GM12878 (cell line): ENCODE results near the gene CLCA2. TPM values are rescaled to one million over a fixed set of nuclear protein-coding genes. Genes with fewer than 3 reads are reported as not detected.

ENCODE experiments used
- ATAC-seq: fragments of 200-7000 bp; cut with Tn5 transposase; 3 replicates; pipeline ENCODE4 v1.9.1; 2020; ENCODE audit warnings: mild to moderate bottlenecking, moderate library complexity
- BruUV-seq: library from RNA; stranded (reverse); fragments of 400-500 nt; replicated peaks from 2 replicates; lab custom pipeline; 2021; lab: Mats Ljungman, UMichigan
- CTCF ChIA-PET: fragments of 300-600 bp; sonication (Branson Sonifier 250); formaldehyde crosslinking; extraction: SDS; loops from one replicate; lab custom pipeline; 2021; ENCODE audit warnings: inconsistent platforms; lab: Yijun Ruan, JAX
- POLR2A ChIA-PET: fragments of 350-600 bp; formaldehyde crosslinking; extraction: SDS; loops from one replicate; lab custom pipeline; 2021; ENCODE audit warnings: inconsistent platforms; lab: Charles Lee
- RAD21 ChIA-PET: fragments of 300-600 bp; sonication (Branson Sonifier 250); formaldehyde crosslinking; loops from one replicate; lab custom pipeline; 2023; ENCODE audit warnings: antibody characterized with exemption; ENCODE audit not compliant: unreplicated experiment; lab: Charles Lee
- SMC1A ChIA-PET: fragments of 300-600 bp; sonication (Branson Sonifier 250); formaldehyde crosslinking; loops from one replicate; lab custom pipeline; 2023; ENCODE audit not compliant: unreplicated experiment, uncharacterized antibody; lab: Charles Lee
- DNase-seq: peaks from one replicate; pipeline ENCODE4 v3.0.0-alpha.2; 2011; ENCODE audit warnings: low read depth, low spot score
- FAIRE-seq: peaks from 3 replicates; lab custom pipeline; 2011; peaks lifted over from hg19 to GRCh38; lab: Jason Lieb, UNC
- H2AFZ ChIP-seq: 2 replicates; pipeline ENCODE4 v1.6.0; 2011; ENCODE audit warnings: low read depth, low read length, control low read depth; ENCODE audit not compliant: control insufficient read depth
- H3K27ac ChIP-seq: 2 replicates; pipeline ENCODE4 v1.5.1; 2011; ENCODE audit warnings: control low read depth; ENCODE audit not compliant: control insufficient read depth, insufficient read depth
- H3K27me3 ChIP-seq, 2 experiments: replicated peaks in 1 of 2; 2 replicates each; pipeline versions ENCODE4 v1.6.0 to v1.6.1; 2011; ENCODE audit warnings: low read length in 1 of 2; ENCODE audit not compliant: control insufficient read depth in 2 of 2, insufficient read depth in 2 of 2
- H3K36me3 ChIP-seq, 2 experiments: 2 replicates each; pipeline ENCODE4 v1.5.1; 2011; ENCODE audit warnings: low read length in 1 of 2; ENCODE audit not compliant: control insufficient read depth in 2 of 2, insufficient read depth in 2 of 2
- H3K4me1 ChIP-seq: 2 replicates; pipeline ENCODE4 v1.6.1; 2011; ENCODE audit warnings: mild to moderate bottlenecking, low read length, moderate library complexity, mixed read lengths; ENCODE audit not compliant: control insufficient read depth, insufficient read depth
- H3K4me2 ChIP-seq: 2 replicates; pipeline ENCODE4 v1.6.0; 2011; ENCODE audit warnings: control low read depth; ENCODE audit not compliant: control insufficient read depth, insufficient read depth
- H3K4me3 ChIP-seq: fragments of 200-600 bp; sonication (generic); 2 replicates; pipeline ENCODE4 v1.5.1; 2016
- H3K79me2 ChIP-seq: 2 replicates; pipeline ENCODE4 v1.6.0; 2011; ENCODE audit warnings: low read length; ENCODE audit not compliant: control insufficient read depth, insufficient read depth
- H3K9ac ChIP-seq: 2 replicates; pipeline ENCODE4 v1.8.0; 2011; ENCODE audit warnings: low read length, control low read depth, mixed read lengths; ENCODE audit not compliant: control insufficient read depth, insufficient read depth
- H3K9me3 ChIP-seq: replicated peaks from 3 replicates; pipeline ENCODE4 v1.5.1; 2011; ENCODE audit warnings: mild to moderate bottlenecking, low read length; ENCODE audit not compliant: control insufficient read depth, insufficient read depth
- H4K20me1 ChIP-seq: 2 replicates; pipeline ENCODE4 v1.6.0; 2011; ENCODE audit not compliant: control insufficient read depth, insufficient read depth
- CHD2 ChIP-seq: IDR thresholded peaks from 2 replicates; pipeline ENCODE4 v1.6.1; 2011; ENCODE audit warnings: low read depth, low read length, improper control_type of control experiment, borderline replicate concordance
- CREB1 ChIP-seq: IDR thresholded peaks from 2 replicates; pipeline ENCODE4 v1.6.1; 2012; ENCODE audit warnings: low read depth, mild to moderate bottlenecking, inconsistent platforms
- E2F4 ChIP-seq: IDR thresholded peaks from 2 replicates; pipeline ENCODE4 v1.6.1; 2012; ENCODE audit warnings: low read depth, low read length, improper control_type of control experiment
- E2F8 ChIP-seq: fragments of 450-650 bp; IDR thresholded peaks from 2 replicates; pipeline ENCODE4 v1.6.1; 2018; ENCODE audit warnings: mild to moderate bottlenecking, low read depth, moderate library complexity; ENCODE audit not compliant: partially characterized antibody
- EED ChIP-seq: sonication (generic); IDR thresholded peaks from 2 replicates; pipeline ENCODE4 v1.6.1; 2016; ENCODE audit warnings: antibody characterized with exemption, low read depth
- ELK1 ChIP-seq: IDR thresholded peaks from 2 replicates; pipeline ENCODE4 v1.6.1; 2012; ENCODE audit warnings: low read depth, low read length, improper control_type of control experiment
- ETV6 ChIP-seq, 2 experiments: fragments of 450-650 bp in 1 of 2; IDR thresholded peaks in 1 of 2; conservative IDR thresholded peaks in 1 of 2; 2 replicates each; pipeline ENCODE4 v1.6.1; 2014; ENCODE audit warnings: antibody characterized with exemption in 1 of 2, borderline replicate concordance in 1 of 2, low read depth in 1 of 2, mild to moderate bottlenecking in 1 of 2, moderate library complexity in 1 of 2
- GABPA ChIP-seq: IDR thresholded peaks from 2 replicates; pipeline ENCODE4 v1.6.1; 2014; ENCODE audit warnings: antibody characterized with exemption, low read depth, mild to moderate bottlenecking, inconsistent platforms
- HDAC6 ChIP-seq: fragments of 200-600 bp; sonication (generic); IDR thresholded peaks from one replicate; pipeline ENCODE4 v1.8.0; 2017; ENCODE audit warnings: antibody characterized with exemption; ENCODE audit not compliant: unreplicated experiment
- KLF5 ChIP-seq: fragments of 450-650 bp; IDR thresholded peaks from 2 replicates; pipeline ENCODE4 v1.6.1; 2014; ENCODE audit warnings: mild to moderate bottlenecking; ENCODE audit not compliant: partially characterized antibody
- LARP7 ChIP-seq: fragments of 450-650 bp; IDR thresholded peaks from 2 replicates; pipeline ENCODE4 v1.6.1; 2017; ENCODE audit warnings: mild to moderate bottlenecking
- MTA3 ChIP-seq: IDR thresholded peaks from 2 replicates; pipeline ENCODE4 v1.6.1; 2012; ENCODE audit warnings: low read length, inconsistent platforms, borderline replicate concordance
- POU2F2 ChIP-seq: IDR thresholded peaks from 3 replicates; pipeline ENCODE4 v1.6.1; 2011; ENCODE audit warnings: low read depth, mild to moderate bottlenecking, low read length, borderline replicate concordance
- RFX5 ChIP-seq: IDR thresholded peaks from 2 replicates; pipeline ENCODE4 v1.6.1; 2011; ENCODE audit warnings: low read depth, low read length, improper control_type of control experiment
- TAF1 ChIP-seq: IDR thresholded peaks from 2 replicates; pipeline ENCODE4 v1.6.1; 2011; ENCODE audit warnings: mild to moderate bottlenecking, low read depth, low read length, borderline replicate concordance
- YBX1 ChIP-seq: fragments of 450-650 bp; IDR thresholded peaks from 2 replicates; pipeline ENCODE4 v1.6.1; 2016; ENCODE audit warnings: antibody characterized with exemption
- ZNF207 ChIP-seq: fragments of 450-650 bp; IDR thresholded peaks from 2 replicates; pipeline ENCODE4 v1.6.1; 2014; ENCODE audit warnings: antibody characterized with exemption, mild to moderate bottlenecking, borderline replicate concordance
- ZNF24 ChIP-seq: fragments of 450-650 bp; IDR thresholded peaks from 2 replicates; pipeline ENCODE4 v1.6.1; 2017; ENCODE audit warnings: antibody characterized with exemption, mild to moderate bottlenecking
- in situ Hi-C: fragments of 300-500 bp; cut with MboI; formaldehyde crosslinking; loops from 9 replicates; pipeline ENCODE4 v1.14.3; 2018; ENCODE audit warnings: mixed read lengths
- intact Hi-C: fragments of 100-400 bp; cut with micrococcal nuclease; formaldehyde crosslinking; loops from one replicate; pipeline ENCODE4 v1.14.2; 2022; ENCODE audit not compliant: unreplicated experiment
- polyA plus RNA-seq, 11 experiments: library from polyadenylated mRNA; depleted of rRNA in 4 of 11; unstranded in 6 of 11; stranded (reverse) in 5 of 11; fragments of >200 nt; fragmentation: Nextera tagmentation in 4 of 11; fragmentation: Illumina TruSeq in 1 of 11; extraction: Ambion mirVana in 4 of 11; extraction: Trizol in 1 of 11; gene quantifications; 1 replicate in 1 of 11; 2 replicates in 10 of 11; pipeline versions ENCODE4 v1.2.1 to v1.2.3, GENCODE V29; 2011 to 2016; ENCODE audit warnings: inconsistent platforms in 2 of 11, missing spikeins in 2 of 11, low read depth in 1 of 11
- total RNA-seq, 4 experiments: library from RNA; depleted of rRNA in 3 of 4; stranded (reverse); fragments of >200 nt in 3 of 4; fragmentation: Illumina TruSeq in 1 of 4; extraction: Trizol in 1 of 4; gene quantifications; 2 replicates each; pipeline versions ENCODE4 v1.2.1 to v1.2.3, GENCODE V29; 2013 to 2021

The CLCA2 gene
- total and polyA plus RNA-seq, 10 of the 15 experiments (the other 5 are each of a cell fraction or from before 2014, with no cell fraction given), result 0.01 to 0.20 (median 0.08) TPM; not detected in 6

GRCh38 chr1:86423473-86423872 is 498 bp upstream of the CLCA2 start:
- no peaks in the 10 kb centered on the region for H3K4me1 ChIP-seq
- FAIRE-seq (no peak), ATAC-seq (no peak), DNase-seq (no peak)
- SMC1A ChIA-PET, result interaction anchor here (0.9 to 1.3 kb wide), 2 partner anchors 12 to 43 kb away, joined by 3 to 4 read pairs; no protein-coding TSS in a partner anchor
- RAD21 ChIA-PET, result no interaction called here
- no peaks in the 10 kb centered on the region for H3K79me2 ChIP-seq
- H3K27me3 ChIP-seq, result no peaks in the 10 kb centered on the region; a peak in 1 of 4 replicates
- H4K20me1 ChIP-seq, result no peaks in the 10 kb centered on the region
- H3K9me3 ChIP-seq, result no peaks in the 10 kb centered on the region
- no peaks in the 10 kb centered on the region for H3K36me3 ChIP-seq
- intact Hi-C loops (no loop called here), in situ Hi-C loops (no loop called here)
- CTCF ChIA-PET, result no interaction called here
- no TSS peak for BruUV-seq
- no peak overlapping the region for H3K4me3 ChIP-seq
- TF ChIP-seq CREB1, result no peak
- no peak for TF ChIP-seq ZNF24
- no peak for TF ChIP-seq MTA3
- TF ChIP-seq E2F4, result no peak
- no peak for TF ChIP-seq ZNF207
- no peak for TF ChIP-seq YBX1
- TF ChIP-seq POU2F2, result no peak
- no peak for TF ChIP-seq KLF5
- TF ChIP-seq HDAC6, result no peak
- TF ChIP-seq LARP7, result no peak
- no peak for TF ChIP-seq TAF1
- no peak for TF ChIP-seq EED
- no peak for TF ChIP-seq E2F8
- no peak for TF ChIP-seq GABPA
- no peak for TF ChIP-seq ETV6 (conservative IDR thresholded peaks at IDR 0.05 in 1 of 2, IDR thresholded peaks at IDR 0.05 in 1 of 2; ENCODE audit: borderline replicate concordance in 1 of 2, low read depth in 1 of 2)
- no peak for TF ChIP-seq CHD2
- TF ChIP-seq RFX5, result no peak
- TF ChIP-seq ELK1, result no peak
- no peak overlapping the region for H3K27ac ChIP-seq
- H3K9ac ChIP-seq, result no peak overlapping the region
- POLR2A ChIA-PET, result no interaction called here
- no peak overlapping the region for H3K4me2 ChIP-seq
- no peak overlapping the region for H2AFZ ChIP-seq
